HG02588 (cell line): Measurements from ENCODE around the gene SLC35G6.

Source experiments
- ATAC-seq: cut with Tn5 transposase; IDR thresholded peaks from one replicate; pipeline ENCODE4 v1.9.1; 2021; ENCODE audit warnings: mild to moderate bottlenecking, moderate library complexity; ENCODE audit not compliant: unreplicated experiment

SLC35G6 gene

GRCh38 chr17:7499161-7499560 lies 17.9 kb downstream of the SLC35G6 start:
- ATAC-seq: no peak

GRCh38 chr17:7501729-7502128 lies 20.5 kb downstream of the SLC35G6 start:
- no peak for ATAC-seq

GRCh38 chr17:7502171-7502847 lies 21.1 kb downstream of the SLC35G6 start:
- no peak for ATAC-seq

GRCh38 chr17:7502987-7503386 lies 21.7 kb downstream of the SLC35G6 start:
- ATAC-seq: no peak

- no peak for ATAC-seq
Observed at GRCh38 chr17:7503521-7503920, 22.3 kb downstream of the SLC35G6 start.

- no peak for ATAC-seq
Observed at GRCh38 chr17:7508145-7508544, 26.9 kb downstream of the SLC35G6 start.

GRCh38 chr17:7508846-7509245 lies 27.6 kb downstream of the SLC35G6 start:
- ATAC-seq: no peak

- no peak for ATAC-seq
Observed at GRCh38 chr17:7509937-7510336, 28.7 kb downstream of the SLC35G6 start.

- ATAC-seq: no peak
Observed at GRCh38 chr17:7511108-7511507, 29.9 kb downstream of the SLC35G6 start.

- ATAC-seq: no peak
Observed at GRCh38 chr17:7512105-7512504, 30.9 kb downstream of the SLC35G6 start.

- no peak for ATAC-seq
Observed at GRCh38 chr17:7512824-7513540, 31.7 kb downstream of the SLC35G6 start.

GRCh38 chr17:7513850-7514419 lies 32.7 kb downstream of the SLC35G6 start:
- no peak for ATAC-seq

- ATAC-seq: no peak
Observed at GRCh38 chr17:7515911-7516610, 34.8 kb downstream of the SLC35G6 start.

- ATAC-seq: no peak
Observed at GRCh38 chr17:7523033-7523432, 41.8 kb downstream of the SLC35G6 start.

GRCh38 chr17:7528842-7529241 lies 47.6 kb downstream of the SLC35G6 start:
- no peak for ATAC-seq

- ATAC-seq: no peak
Observed at GRCh38 chr17:7530023-7530900, 49.0 kb downstream of the SLC35G6 start.
